Measurements from ENCODE around the gene GNA12.

DNA sequence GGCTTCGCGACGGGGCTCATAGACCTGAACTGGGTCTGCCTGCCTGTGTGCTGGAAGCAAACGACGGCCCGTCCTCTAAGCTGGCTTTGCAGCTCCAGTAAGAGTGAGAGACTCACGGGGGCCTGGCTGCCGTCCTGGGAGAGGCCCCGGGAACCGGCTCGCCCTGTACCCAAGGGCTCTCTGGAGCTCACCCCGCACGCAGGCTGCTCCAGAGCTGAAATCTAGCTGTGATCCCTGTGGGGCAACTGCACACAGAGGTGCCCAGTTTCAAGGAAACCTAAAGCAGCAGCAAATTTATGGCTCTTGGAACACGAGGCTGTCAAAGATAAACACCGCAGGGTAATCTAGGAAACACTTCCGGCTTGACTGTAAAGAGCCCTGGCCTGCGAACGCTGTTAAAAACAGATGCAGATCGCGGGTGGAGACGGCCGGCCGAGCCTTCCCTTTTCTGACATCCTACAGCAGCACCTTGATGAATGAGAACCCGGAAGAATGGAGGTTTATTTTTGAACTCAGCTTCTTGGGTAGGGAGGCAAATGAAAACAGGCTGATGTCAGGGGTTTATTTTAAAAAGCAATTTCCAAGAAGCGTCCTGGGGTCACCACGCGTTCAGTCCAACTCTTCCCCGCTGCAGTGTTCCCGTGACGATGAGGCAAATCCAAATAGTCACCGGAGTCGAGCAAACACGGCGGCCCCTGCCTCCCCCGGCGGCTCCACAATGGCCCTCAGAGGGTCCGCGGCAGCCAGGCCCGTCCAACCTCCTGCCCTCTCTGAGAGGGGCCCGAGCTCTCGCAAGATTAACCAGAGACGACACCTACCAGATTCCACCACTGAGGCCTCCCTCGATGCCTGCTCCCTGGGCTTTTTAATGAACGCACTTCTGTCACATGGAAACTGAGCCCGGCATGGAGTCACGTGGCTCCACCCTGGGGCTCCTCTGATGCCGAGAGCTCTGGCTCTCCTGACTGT is 126.5 kb downstream of the GNA12 start:
- TF ChIP-seq, protein P1, sequence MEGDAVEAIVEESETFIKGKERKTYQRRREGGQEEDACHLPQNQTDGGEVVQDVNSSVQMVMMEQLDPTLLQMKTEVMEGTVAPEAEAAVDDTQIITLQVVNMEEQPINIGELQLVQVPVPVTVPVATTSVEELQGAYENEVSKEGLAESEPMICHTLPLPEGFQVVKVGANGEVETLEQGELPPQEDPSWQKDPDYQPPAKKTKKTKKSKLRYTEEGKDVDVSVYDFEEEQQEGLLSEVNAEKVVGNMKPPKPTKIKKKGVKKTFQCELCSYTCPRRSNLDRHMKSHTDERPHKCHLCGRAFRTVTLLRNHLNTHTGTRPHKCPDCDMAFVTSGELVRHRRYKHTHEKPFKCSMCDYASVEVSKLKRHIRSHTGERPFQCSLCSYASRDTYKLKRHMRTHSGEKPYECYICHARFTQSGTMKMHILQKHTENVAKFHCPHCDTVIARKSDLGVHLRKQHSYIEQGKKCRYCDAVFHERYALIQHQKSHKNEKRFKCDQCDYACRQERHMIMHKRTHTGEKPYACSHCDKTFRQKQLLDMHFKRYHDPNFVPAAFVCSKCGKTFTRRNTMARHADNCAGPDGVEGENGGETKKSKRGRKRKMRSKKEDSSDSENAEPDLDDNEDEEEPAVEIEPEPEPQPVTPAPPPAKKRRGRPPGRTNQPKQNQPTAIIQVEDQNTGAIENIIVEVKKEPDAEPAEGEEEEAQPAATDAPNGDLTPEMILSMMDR (IDR thresholded peaks at IDR 0.05) = no peak
- no peak for TF ChIP-seq EZH2 (IDR thresholded peaks at IDR 0.05)

Data from neural progenitor cell (in vitro differentiated cells).